ENCODE results near the gene POP7. TPM values are rescaled to one million over a fixed set of nuclear protein-coding genes. Genes with fewer than 3 reads are reported as not detected.
"Not testable (repeated sequence)": the region's sequence is repeated elsewhere in the genome, so short reads cannot be mapped to it uniquely, and the experiment has no call there.

POP7 gene
- total RNA-seq, 1 experiment from 2014 or later: 128 TPM

GRCh38 chr7:100693312-100694097 lies 12.4 kb upstream of the POP7 start:
- peak; percentile 92 for DNase-seq
- peaks cover 4% of the 10 kb centered on the region for H3K36me3 ChIP-seq (replicated peaks; ENCODE audit: control insufficient read depth, insufficient read depth, low read length)

GRCh38 chr7:100694098-100694745 lies 11.7 kb upstream of the POP7 start, which contains the start of gene GIGYF1:
TSS of gene GIGYF1 (minus strand) at chr7:100694250. CDS start at chr7:100688238, 6,012 bp downstream.
- peak; percentile 98 for DNase-seq
- Histone ChIP-seq H3K27me3 (ENCODE audit: control insufficient read depth, insufficient read depth, low read length) (no peaks in the 10 kb centered on the region), H3K4me3 (ENCODE audit: insufficient read depth, low read depth, low read length) (peak within 1 kb of the TSS; percentile 75), H3K36me3 (replicated peaks; ENCODE audit: control insufficient read depth, insufficient read depth, low read length) (peaks cover 4% of the 10 kb centered on the region; the same call in 1 of the 2 replicates)

More at GRCh38 chr7:100693312-100694097, 12.4 kb upstream of the POP7 start:
- Histone ChIP-seq H3K4me3 (ENCODE audit: insufficient read depth, low read depth, low read length) (peak overlapping the region; percentile 75), H3K27me3 (ENCODE audit: control insufficient read depth, insufficient read depth, low read length) (no peaks in the 10 kb centered on the region)

- Histone ChIP-seq H3K36me3 (replicated peaks; ENCODE audit: control insufficient read depth, insufficient read depth, low read length) (no peaks in the 10 kb centered on the region; the same call in 1 of the 2 replicates), H3K4me3 (ENCODE audit: insufficient read depth, low read depth, low read length) (peak overlapping the region; percentile 10; the same call in 1 of the 2 replicates), H3K27me3 (ENCODE audit: control insufficient read depth, insufficient read depth, low read length) (no peaks in the 10 kb centered on the region)
- DNase-seq: no peak
These were observed 9.8 kb upstream of the POP7 start for GRCh38 chr7:100696123-100696521.

- no peak for DNase-seq
- no peak overlapping the region for H3K4me3 ChIP-seq (ENCODE audit: insufficient read depth, low read depth, low read length)
These were observed 6.9 kb upstream of the POP7 start for GRCh38 chr7:100699018-100699417.

GRCh38 chr7:100701089-100701488 lies 4.8 kb upstream of the POP7 start:
- H3K4me3 ChIP-seq (ENCODE audit: insufficient read depth, low read depth, low read length); H3K27me3 ChIP-seq (ENCODE audit: control insufficient read depth, insufficient read depth, low read length); DNase-seq; H3K36me3 ChIP-seq (replicated peaks; ENCODE audit: control insufficient read depth, insufficient read depth, low read length): not testable (repeated sequence)

More at GRCh38 chr7:100699018-100699417, 6.9 kb upstream of the POP7 start:
- H3K36me3 ChIP-seq (replicated peaks; ENCODE audit: control insufficient read depth, insufficient read depth, low read length): no peaks in the 10 kb centered on the region
- H3K27me3 ChIP-seq (ENCODE audit: control insufficient read depth, insufficient read depth, low read length): no peaks in the 10 kb centered on the region

GRCh38 chr7:100705320-100705752 lies 585 bp upstream of the POP7 start:
- DNase-seq: peak; percentile 96
- no peaks in the 10 kb centered on the region for H3K27me3 ChIP-seq (ENCODE audit: control insufficient read depth, insufficient read depth, low read length)
- H3K36me3 ChIP-seq (replicated peaks; ENCODE audit: control insufficient read depth, insufficient read depth, low read length): peaks cover 6% of the 10 kb centered on the region
- H3K4me3 ChIP-seq (ENCODE audit: insufficient read depth, low read depth, low read length): peak overlapping the region; percentile 95

GRCh38 chr7:100706672-100707311 lies 871 bp downstream of the POP7 start:
- peak overlapping the region; percentile 95 for H3K4me3 ChIP-seq (ENCODE audit: insufficient read depth, low read depth, low read length)
- H3K36me3 ChIP-seq (replicated peaks; ENCODE audit: control insufficient read depth, insufficient read depth, low read length): peaks cover 6% of the 10 kb centered on the region
- peak; percentile 48 for DNase-seq
- H3K27me3 ChIP-seq (ENCODE audit: control insufficient read depth, insufficient read depth, low read length): no peaks in the 10 kb centered on the region

GRCh38 chr7:100708395-100708794 lies 2.5 kb downstream of the POP7 start:
- Histone ChIP-seq H3K36me3 (replicated peaks; ENCODE audit: control insufficient read depth, insufficient read depth, low read length) (peaks cover 6% of the 10 kb centered on the region), H3K4me3 (ENCODE audit: insufficient read depth, low read depth, low read length) (no peak overlapping the region), H3K27me3 (ENCODE audit: control insufficient read depth, insufficient read depth, low read length) (no peaks in the 10 kb centered on the region)
- peak; percentile 4 for DNase-seq

- Histone ChIP-seq H3K4me3 (ENCODE audit: insufficient read depth, low read depth, low read length) (no peak overlapping the region), H3K27me3 (ENCODE audit: control insufficient read depth, insufficient read depth, low read length) (no peaks in the 10 kb centered on the region; the same call in 1 of the 2 replicates), H3K36me3 (replicated peaks; ENCODE audit: control insufficient read depth, insufficient read depth, low read length) (peaks cover 6% of the 10 kb centered on the region)
- peak; percentile 8 for DNase-seq
These were observed 4.5 kb downstream of the POP7 start for GRCh38 chr7:100710452-100710851.

- DNase-seq: peak; percentile 39
- peaks cover 6% of the 10 kb centered on the region for H3K36me3 ChIP-seq (replicated peaks; ENCODE audit: control insufficient read depth, insufficient read depth, low read length)
- H3K4me3 ChIP-seq (ENCODE audit: insufficient read depth, low read depth, low read length): no peak overlapping the region
- H3K27me3 ChIP-seq (ENCODE audit: control insufficient read depth, insufficient read depth, low read length): no peaks in the 10 kb centered on the region; the same call in 1 of the 2 replicates
These were observed 5.4 kb downstream of the POP7 start for GRCh38 chr7:100711369-100711768.

GRCh38 chr7:100714725-100715124 lies 8.8 kb downstream of the POP7 start:
- Histone ChIP-seq H3K36me3 (replicated peaks; ENCODE audit: control insufficient read depth, insufficient read depth, low read length) (no peaks in the 10 kb centered on the region), H3K27me3 (ENCODE audit: control insufficient read depth, insufficient read depth, low read length) (peaks cover 5% of the 10 kb centered on the region), H3K4me3 (ENCODE audit: insufficient read depth, low read depth, low read length) (no peak overlapping the region)
- DNase-seq: peak; percentile 39

GRCh38 chr7:100717073-100717472 lies 11.2 kb downstream of the POP7 start:
- H3K36me3 ChIP-seq (replicated peaks; ENCODE audit: control insufficient read depth, insufficient read depth, low read length); H3K4me3 ChIP-seq (ENCODE audit: insufficient read depth, low read depth, low read length): not testable (repeated sequence)
- peak; percentile 2 for DNase-seq
- H3K27me3 ChIP-seq (ENCODE audit: control insufficient read depth, insufficient read depth, low read length): peaks cover 26% of the 10 kb centered on the region

GRCh38 chr7:100719523-100720278 lies 13.8 kb downstream of the POP7 start:
- peaks cover 29% of the 10 kb centered on the region for H3K27me3 ChIP-seq (ENCODE audit: control insufficient read depth, insufficient read depth, low read length)
- peak; percentile 18 for DNase-seq
- no peaks in the 10 kb centered on the region for H3K36me3 ChIP-seq (replicated peaks; ENCODE audit: control insufficient read depth, insufficient read depth, low read length)
- H3K4me3 ChIP-seq (ENCODE audit: insufficient read depth, low read depth, low read length): peak overlapping the region; percentile 42; the same call in 1 of the 2 replicates

GRCh38 chr7:100720279-100720670 lies 14.4 kb downstream of the POP7 start, which contains the start of gene EPO:
TSS of gene EPO (plus strand) at chr7:100720468. CDS start at chr7:100720981, 513 bp downstream.
- no peaks in the 10 kb centered on the region for H3K36me3 ChIP-seq (replicated peaks; ENCODE audit: control insufficient read depth, insufficient read depth, low read length)
- peak within 1 kb of the TSS; percentile 42 for H3K4me3 ChIP-seq (ENCODE audit: insufficient read depth, low read depth, low read length)
- DNase-seq: peak; percentile 80
- peaks cover 29% of the 10 kb centered on the region for H3K27me3 ChIP-seq (ENCODE audit: control insufficient read depth, insufficient read depth, low read length)

Measured in H7 (cell line).